CD14-positive monocyte (primary cell): ENCODE data around the gene ZMYM5. TPM values are rescaled to one million over a fixed set of nuclear protein-coding genes. Genes with fewer than 3 reads are reported as not detected.
A peak's percentile ranks its signal among the peaks of the same experiment; 100 is the strongest.

ENCODE experiments used
- DNase-seq, 3 donors: peaks; one replicate each; pipeline ENCODE4 v3.0.0-alpha.2; 2011 to 2022
- H2AFZ ChIP-seq: 2 replicates; pipeline ENCODE4 v1.6.0; 2012; ENCODE audit warnings: mild to moderate bottlenecking, low read depth, low read length, inconsistent platforms; ENCODE audit not compliant: insufficient read depth, poor library complexity, severe bottlenecking
- H3K27ac ChIP-seq, 2 donors: 1 replicate in 1 of 2; 2 replicates in 1 of 2; pipeline ENCODE4 v1.5.1; 2012 to 2013; ENCODE audit warnings: low read length in 2 of 2, control low read depth in 1 of 2, inconsistent platforms in 1 of 2, low read depth in 1 of 2, mild to moderate bottlenecking in 1 of 2
- H3K27me3 ChIP-seq, 2 donors: one replicate each; pipeline versions ENCODE4 v1.6.0 to v1.6.1; 2011 to 2013; ENCODE audit warnings: low read length in 2 of 2; ENCODE audit not compliant: control insufficient read depth in 2 of 2, insufficient read depth in 2 of 2
- H3K36me3 ChIP-seq, 2 donors: replicated peaks in 1 of 2; 1 replicate in 1 of 2; 2 replicates in 1 of 2; pipeline versions ENCODE4 v1.5.1 to v1.6.1; 2012 to 2013; ENCODE audit warnings: low read length in 2 of 2, control low read depth in 1 of 2, inconsistent platforms in 1 of 2, mild to moderate bottlenecking in 1 of 2; ENCODE audit not compliant: insufficient read depth in 2 of 2, control insufficient read depth in 1 of 2
- H3K4me1 ChIP-seq, 2 donors: 1 replicate in 1 of 2; 2 replicates in 1 of 2; pipeline versions ENCODE4 v1.5.1 to v1.6.1; 2012 to 2013; ENCODE audit warnings: low read length in 2 of 2, control low read depth in 1 of 2, inconsistent platforms in 1 of 2, mild to moderate bottlenecking in 1 of 2, moderate library complexity in 1 of 2; ENCODE audit not compliant: insufficient read depth in 2 of 2, control insufficient read depth in 1 of 2
- H3K4me2 ChIP-seq: replicated peaks from 2 replicates; pipeline ENCODE3; 2012; ENCODE audit warnings: low read length, moderate library complexity, mild to moderate bottlenecking; ENCODE audit not compliant: poor library complexity, severe bottlenecking; ENCODE audit errors: extremely low read depth
- H3K4me3 ChIP-seq, 3 experiments: fragments of 200-600 bp in 1 of 3; sonication (generic) in 1 of 3; replicated peaks in 1 of 3; 1 replicate in 2 of 3; 2 replicates in 1 of 3; pipeline ENCODE4 v1.5.1; 2011 to 2013; ENCODE audit warnings: low read length in 3 of 3, mild to moderate bottlenecking in 3 of 3, control low read depth in 2 of 3, low read depth in 2 of 3, inconsistent platforms in 1 of 3, moderate library complexity in 1 of 3
- H3K79me2 ChIP-seq: 2 replicates; pipeline ENCODE4 v1.6.0; 2012; ENCODE audit warnings: mild to moderate bottlenecking, control low read depth, inconsistent platforms, low read length, moderate library complexity; ENCODE audit not compliant: insufficient read depth
- H3K9ac ChIP-seq: 2 replicates; pipeline ENCODE4 v1.6.0; 2017; ENCODE audit warnings: low read length, mild to moderate bottlenecking; ENCODE audit not compliant: insufficient read depth, poor library complexity, severe bottlenecking
- H3K9me3 ChIP-seq, 2 donors: replicated peaks in 1 of 2; 1 replicate in 1 of 2; 2 replicates in 1 of 2; pipeline versions ENCODE4 v1.5.1 to v1.6.1; 2012 to 2013; ENCODE audit warnings: low read length in 2 of 2, control low read depth in 1 of 2; ENCODE audit not compliant: control insufficient read depth in 1 of 2, insufficient read depth in 1 of 2
- H4K20me1 ChIP-seq: 2 replicates; pipeline ENCODE4 v1.6.0; 2012; ENCODE audit warnings: mild to moderate bottlenecking, low read length, control low read depth, moderate library complexity; ENCODE audit not compliant: insufficient read depth
- H3K27ac Mint-ChIP-seq, 7 donors: one replicate each; pipeline ENCODE4 v1.8.0; 2020; ENCODE audit warnings: mild to moderate bottlenecking in 7 of 7, mixed read lengths in 7 of 7, moderate library complexity in 6 of 7, inconsistent platforms in 2 of 7
- H3K27me3 Mint-ChIP-seq, 3 donors: one replicate each; pipeline ENCODE4 v1.8.0; 2021 to 2022; ENCODE audit warnings: low read depth in 3 of 3, mild to moderate bottlenecking in 3 of 3, mixed read lengths in 3 of 3, moderate library complexity in 3 of 3, inconsistent platforms in 1 of 3
- H3K36me3 Mint-ChIP-seq, 2 donors: one replicate each; pipeline ENCODE4 v1.8.0; 2020; ENCODE audit warnings: mixed read lengths in 2 of 2, inconsistent platforms in 1 of 2, mild to moderate bottlenecking in 1 of 2
- H3K4me1 Mint-ChIP-seq: one replicate; pipeline ENCODE4 v1.8.0; 2020; ENCODE audit warnings: mild to moderate bottlenecking, mixed read lengths
- H3K4me3 Mint-ChIP-seq, 2 donors: one replicate each; pipeline ENCODE4 v1.8.0; 2020; ENCODE audit warnings: mild to moderate bottlenecking in 2 of 2, mixed read lengths in 2 of 2, moderate library complexity in 1 of 2
- H3K9me3 Mint-ChIP-seq, 7 donors: one replicate each; pipeline ENCODE4 v1.8.0; 2020 to 2022; ENCODE audit warnings: mixed read lengths in 7 of 7, mild to moderate bottlenecking in 6 of 7, moderate library complexity in 6 of 7, inconsistent platforms in 2 of 7
- WGBS: methylation state at CpG from one replicate; pipeline ENCODE4 v1.1.5; 2013; ENCODE audit warnings: missing lambda C conversion rate; ENCODE audit not compliant: insufficient coverage; 5-methylcytosine and 5-hydroxymethylcytosine counted together
- intact Hi-C, 2 donors: fragments of 100-400 bp; cut with micrococcal nuclease; formaldehyde crosslinking; loops; one replicate each; pipeline versions ENCODE4 v1.15.0 to v1.15.1; 2023
- polyA plus RNA-seq, 3 donors: library from polyadenylated mRNA; depleted of rRNA in 1 of 3; unstranded in 2 of 3; stranded (reverse) in 1 of 3; fragments of 300-500 nt in 2 of 3; fragments of >200 nt in 1 of 3; fragmentation: Illumina TruSeq in 2 of 3; gene quantifications; 1 replicate in 2 of 3; 2 replicates in 1 of 3; pipeline ENCODE4 v1.2.3, GENCODE V29; 2012 to 2021
- TF ChIP-seq, protein P1 (sequence below): fragments of 200-600 bp; IDR thresholded peaks from one replicate; pipeline ENCODE4 v1.8.0; 2022; ENCODE audit warnings: antibody characterized with exemption, mild to moderate bottlenecking

The ZMYM5 gene
- polyA plus RNA-seq, 3 donors = 11.1 to 13.2 (median 11.1) TPM

DNA sequence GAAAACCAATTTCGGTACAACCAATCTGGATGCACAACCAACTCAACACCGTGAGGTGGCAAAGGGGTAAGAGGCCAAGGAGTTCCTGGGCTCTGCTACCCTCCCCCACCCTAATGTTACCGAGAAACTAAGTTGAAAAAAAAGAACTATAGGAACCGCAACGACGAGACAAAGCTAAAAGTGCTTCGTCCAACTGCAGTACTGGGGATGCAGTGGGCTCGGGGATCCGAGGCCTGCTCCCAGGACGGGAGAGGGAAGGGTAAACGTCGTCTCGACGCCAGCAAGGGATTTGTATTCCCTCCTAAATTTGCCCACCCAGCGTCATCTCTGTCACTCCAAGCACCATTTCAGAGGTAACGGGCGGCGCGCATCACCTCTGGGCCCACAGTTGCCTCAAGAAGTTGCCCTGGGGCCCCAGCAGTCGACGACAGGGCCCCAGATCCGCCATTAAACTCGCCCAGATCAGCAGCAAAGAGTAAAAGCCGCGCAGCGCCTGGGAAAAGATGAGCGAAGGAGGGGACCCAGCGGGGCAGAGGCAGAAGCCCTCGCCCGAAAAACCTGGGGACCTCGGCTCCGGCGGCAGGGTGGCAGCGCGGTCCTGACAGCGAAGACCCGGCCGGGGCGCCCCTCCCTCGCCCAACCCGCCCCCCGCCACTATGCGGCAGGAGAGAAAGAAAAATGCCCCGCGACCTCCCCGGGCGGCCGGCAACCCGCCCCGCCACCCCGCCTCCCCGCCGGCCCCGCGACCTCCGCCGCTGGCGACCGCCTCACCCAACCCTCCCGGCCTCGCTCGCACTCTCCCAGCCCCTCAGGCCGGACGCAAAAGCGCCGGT, 752 bp downstream of the ZMYM5 start:
- intact Hi-C loops = loop anchor here (2.0 to 5.0 kb wide), 4 partner anchors 80 to 230 kb away; partner anchors contain the start of genes PSPC1 (in 2 of the 2), ZMYM2 (in 2 of the 2) and MPHOSPH8 (in 1 of the 2)
- H3K9ac ChIP-seq = peak overlapping the region; percentile 88
- peak overlapping the region; percentile 95 for H2AFZ ChIP-seq
- H4K20me1 ChIP-seq = peaks cover 25% of the 10 kb centered on the region
- peaks cover 20 to 27% of the 10 kb centered on the region in 2 donors for H3K4me1 ChIP-seq
- H3K27ac Mint-ChIP-seq = peak overlapping the region; percentile 89 to 96 (median 95)
- peaks cover 11 to 34% of the 10 kb centered on the region in 2 donors for H3K36me3 Mint-ChIP-seq
- TF ChIP-seq, protein P1, sequence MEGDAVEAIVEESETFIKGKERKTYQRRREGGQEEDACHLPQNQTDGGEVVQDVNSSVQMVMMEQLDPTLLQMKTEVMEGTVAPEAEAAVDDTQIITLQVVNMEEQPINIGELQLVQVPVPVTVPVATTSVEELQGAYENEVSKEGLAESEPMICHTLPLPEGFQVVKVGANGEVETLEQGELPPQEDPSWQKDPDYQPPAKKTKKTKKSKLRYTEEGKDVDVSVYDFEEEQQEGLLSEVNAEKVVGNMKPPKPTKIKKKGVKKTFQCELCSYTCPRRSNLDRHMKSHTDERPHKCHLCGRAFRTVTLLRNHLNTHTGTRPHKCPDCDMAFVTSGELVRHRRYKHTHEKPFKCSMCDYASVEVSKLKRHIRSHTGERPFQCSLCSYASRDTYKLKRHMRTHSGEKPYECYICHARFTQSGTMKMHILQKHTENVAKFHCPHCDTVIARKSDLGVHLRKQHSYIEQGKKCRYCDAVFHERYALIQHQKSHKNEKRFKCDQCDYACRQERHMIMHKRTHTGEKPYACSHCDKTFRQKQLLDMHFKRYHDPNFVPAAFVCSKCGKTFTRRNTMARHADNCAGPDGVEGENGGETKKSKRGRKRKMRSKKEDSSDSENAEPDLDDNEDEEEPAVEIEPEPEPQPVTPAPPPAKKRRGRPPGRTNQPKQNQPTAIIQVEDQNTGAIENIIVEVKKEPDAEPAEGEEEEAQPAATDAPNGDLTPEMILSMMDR = no peak
- peak; percentile 13 to 30 (median 19) for DNase-seq
- no peaks in the 10 kb centered on the region for H3K9me3 ChIP-seq
- H3K4me1 Mint-ChIP-seq = peaks cover 24% of the 10 kb centered on the region
- H3K27me3 ChIP-seq = no peaks in the 10 kb centered on the region
- peak overlapping the region; percentile 96 for H3K4me3 Mint-ChIP-seq
- H3K27me3 Mint-ChIP-seq = peaks cover 0 to 1% (median 0%) of the 10 kb centered on the region in 3 donors
- H3K4me2 ChIP-seq = peak overlapping the region; percentile 87
- H3K79me2 ChIP-seq = peaks cover 55% of the 10 kb centered on the region
- peak overlapping the region; percentile 84 to 95 (median 90) for H3K4me3 ChIP-seq
- peak overlapping the region; percentile 82 to 90 for H3K27ac ChIP-seq
- H3K9me3 Mint-ChIP-seq = no peaks in the 10 kb centered on the region
- WGBS = 0% methylated on average over 45 of the region's 66 CpGs
- peaks cover 0 to 9% of the 10 kb centered on the region in 2 donors for H3K36me3 ChIP-seq

DNA sequence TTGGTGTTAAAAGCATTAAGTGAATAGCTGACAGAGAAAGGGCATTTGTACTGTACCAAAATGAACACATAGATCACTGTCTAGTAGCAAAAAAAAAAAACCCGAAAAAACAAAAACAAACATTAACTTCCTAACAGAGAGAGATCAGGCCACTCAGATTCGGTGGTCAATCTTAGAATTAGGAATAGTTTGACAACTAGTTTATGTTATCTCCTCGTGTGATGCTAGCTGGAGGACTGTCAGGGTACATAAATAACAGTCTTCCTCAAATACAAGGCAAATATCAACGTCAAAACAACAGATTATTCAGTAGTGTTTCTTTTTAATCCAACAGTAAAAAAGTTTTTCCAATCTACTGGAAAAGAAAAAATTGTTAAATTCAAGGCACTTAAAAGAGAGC, 1.7 kb downstream of the ZMYM5 start:
- Histone ChIP-seq H3K36me3 (peaks cover 0 to 9% of the 10 kb centered on the region in 2 donors), H3K9me3 (no peaks in the 10 kb centered on the region), H3K4me3 (peak overlapping the region; percentile 84 to 95 (median 90)), H3K4me2 (peak overlapping the region; percentile 87), H3K9ac (peak overlapping the region; percentile 88), H3K27ac (peak overlapping the region; percentile 82 to 90), H3K27me3 (no peaks in the 10 kb centered on the region), H3K79me2 (peaks cover 64% of the 10 kb centered on the region), H4K20me1 (peaks cover 33% of the 10 kb centered on the region), H2AFZ (no peak overlapping the region), H3K4me1 (peaks cover 20 to 27% of the 10 kb centered on the region in 2 donors)
- peak overlapping the region; percentile 96 for H3K4me3 Mint-ChIP-seq
- WGBS = no CpG with 5 or more reads among the region's 4 CpGs
- intact Hi-C loops = loop anchor here (2.0 to 5.0 kb wide), 4 partner anchors 79 to 229 kb away; partner anchors contain the start of genes PSPC1 (in 2 of the 2), ZMYM2 (in 2 of the 2) and MPHOSPH8 (in 1 of the 2)
- H3K27ac Mint-ChIP-seq = peak overlapping the region in 4 of 7 donors; percentile 68 to 96 (median 92)
- H3K27me3 Mint-ChIP-seq = no peaks in the 10 kb centered on the region
- TF ChIP-seq, protein P1 = no peak
- H3K9me3 Mint-ChIP-seq = no peaks in the 10 kb centered on the region
- H3K4me1 Mint-ChIP-seq = peaks cover 26% of the 10 kb centered on the region
- H3K36me3 Mint-ChIP-seq = peaks cover 16 to 39% of the 10 kb centered on the region in 2 donors
- DNase-seq = no peak
